ENCODE data around the gene SLC17A3. TPM values are rescaled to one million over a fixed set of nuclear protein-coding genes. Genes with fewer than 3 reads are reported as not detected.

Gene SLC17A3
- total RNA-seq, 1 donor = not detected

DNA sequence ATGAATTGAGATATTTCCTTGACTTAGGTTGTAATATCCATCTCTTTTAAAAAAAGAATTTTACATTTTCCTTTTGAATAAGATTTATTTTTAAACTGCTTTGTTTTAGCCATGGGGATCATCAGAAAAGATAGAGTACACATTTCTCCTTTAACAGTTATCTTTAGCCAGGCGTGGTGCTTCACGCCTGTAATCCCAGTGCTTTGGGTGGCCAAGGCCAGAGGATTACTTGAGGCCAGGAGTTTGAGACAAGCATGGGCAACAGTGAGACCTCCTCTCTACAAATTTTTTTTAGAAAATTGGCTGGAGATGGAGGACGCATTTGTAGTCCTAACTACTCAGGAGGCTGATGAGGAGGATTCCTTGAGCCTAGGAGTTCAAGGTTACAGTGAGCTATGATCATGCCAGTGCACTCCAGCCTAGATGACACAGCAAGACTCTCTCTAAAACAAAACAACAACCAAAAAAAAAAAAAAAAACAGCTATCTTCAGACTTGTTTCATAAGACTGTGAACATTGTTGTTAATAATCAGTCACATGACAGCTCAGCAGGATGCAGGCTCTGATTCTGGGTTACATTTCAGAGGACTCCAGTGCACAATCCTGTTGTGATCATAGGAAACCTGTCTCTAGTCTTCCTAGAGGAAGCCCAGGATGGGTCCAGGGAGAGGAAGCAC, 2.0 kb upstream of the SLC17A3 start:
- H3K4me2 ChIP-seq (ENCODE audit: insufficient read depth, low read length) = no peak overlapping the region
- H3K27me3 ChIP-seq (ENCODE audit: insufficient read depth, low read length) = no peaks in the 10 kb centered on the region
- H2AFZ ChIP-seq (ENCODE audit: low read length) = no peak overlapping the region
- DNase-seq (ENCODE audit: insufficient read length, low spot score, missing footprints) = no peak
- TF ChIP-seq CTCF (IDR thresholded peaks at IDR 0.05; ENCODE audit: extremely low read depth, low read depth, low read length) = no peak
- no peaks in the 10 kb centered on the region for H4K20me1 ChIP-seq (ENCODE audit: insufficient read depth, low read length)
- H3K36me3 ChIP-seq (ENCODE audit: insufficient read depth, low read length) = no peaks in the 10 kb centered on the region
- no peak overlapping the region for H3K4me3 ChIP-seq (ENCODE audit: insufficient read depth, low read length)
- no peak overlapping the region for H3K27ac ChIP-seq (ENCODE audit: low read depth, low read length)
- no peaks in the 10 kb centered on the region for H3K4me1 ChIP-seq (ENCODE audit: insufficient read depth, low read length)
- no peaks in the 10 kb centered on the region for H3K79me2 ChIP-seq (ENCODE audit: insufficient read depth, low read length)
- H3K9me3 ChIP-seq (ENCODE audit: low read depth, low read length) = no peaks in the 10 kb centered on the region

DNA sequence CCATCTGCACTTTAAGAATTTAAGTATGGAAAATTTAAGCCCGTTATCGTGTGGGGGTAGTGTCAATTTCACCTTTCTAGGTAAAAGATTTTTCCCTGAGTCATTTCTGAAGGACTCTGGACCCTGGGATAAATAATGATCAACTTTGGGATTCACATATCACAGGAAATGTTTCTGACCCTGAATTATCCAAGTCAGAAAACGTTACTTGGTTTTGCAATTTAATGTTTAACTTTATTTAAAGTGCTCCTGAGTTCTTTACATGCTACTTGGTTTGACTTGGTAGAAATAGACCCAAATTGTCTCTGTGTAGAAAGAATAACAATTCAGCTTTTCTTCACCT, 1.5 kb upstream of the SLC17A3 start:
- Histone ChIP-seq H3K4me2 (ENCODE audit: insufficient read depth, low read length) (no peak overlapping the region), H3K27ac (ENCODE audit: low read depth, low read length) (no peak overlapping the region), H4K20me1 (ENCODE audit: insufficient read depth, low read length) (no peaks in the 10 kb centered on the region), H3K79me2 (ENCODE audit: insufficient read depth, low read length) (no peaks in the 10 kb centered on the region), H3K4me3 (ENCODE audit: insufficient read depth, low read length) (no peak overlapping the region), H3K36me3 (ENCODE audit: insufficient read depth, low read length) (no peaks in the 10 kb centered on the region), H2AFZ (ENCODE audit: low read length) (no peak overlapping the region), H3K9me3 (ENCODE audit: low read depth, low read length) (no peaks in the 10 kb centered on the region), H3K4me1 (ENCODE audit: insufficient read depth, low read length) (no peaks in the 10 kb centered on the region), H3K27me3 (ENCODE audit: insufficient read depth, low read length) (no peaks in the 10 kb centered on the region)
- DNase-seq (ENCODE audit: insufficient read length, low spot score, missing footprints) = no peak
- TF ChIP-seq CTCF (IDR thresholded peaks at IDR 0.05; ENCODE audit: extremely low read depth, low read depth, low read length) = no peak

- Histone ChIP-seq H3K4me2 (ENCODE audit: insufficient read depth, low read length) (no peak overlapping the region), H3K27me3 (ENCODE audit: insufficient read depth, low read length) (no peaks in the 10 kb centered on the region), H3K9me3 (ENCODE audit: low read depth, low read length) (no peaks in the 10 kb centered on the region), H4K20me1 (ENCODE audit: insufficient read depth, low read length) (no peaks in the 10 kb centered on the region), H3K4me3 (ENCODE audit: insufficient read depth, low read length) (no peak overlapping the region), H3K27ac (ENCODE audit: low read depth, low read length) (no peak overlapping the region), H3K79me2 (ENCODE audit: insufficient read depth, low read length) (no peaks in the 10 kb centered on the region), H3K4me1 (ENCODE audit: insufficient read depth, low read length) (no peaks in the 10 kb centered on the region), H2AFZ (ENCODE audit: low read length) (no peak overlapping the region), H3K36me3 (ENCODE audit: insufficient read depth, low read length) (no peaks in the 10 kb centered on the region)
- no peak for DNase-seq (ENCODE audit: insufficient read length, low spot score, missing footprints)
- no peak for TF ChIP-seq CTCF (IDR thresholded peaks at IDR 0.05; ENCODE audit: extremely low read depth, low read depth, low read length)
Observed at GRCh38 chr6:25874822-25875562, 949 bp upstream of the SLC17A3 start.

DNA sequence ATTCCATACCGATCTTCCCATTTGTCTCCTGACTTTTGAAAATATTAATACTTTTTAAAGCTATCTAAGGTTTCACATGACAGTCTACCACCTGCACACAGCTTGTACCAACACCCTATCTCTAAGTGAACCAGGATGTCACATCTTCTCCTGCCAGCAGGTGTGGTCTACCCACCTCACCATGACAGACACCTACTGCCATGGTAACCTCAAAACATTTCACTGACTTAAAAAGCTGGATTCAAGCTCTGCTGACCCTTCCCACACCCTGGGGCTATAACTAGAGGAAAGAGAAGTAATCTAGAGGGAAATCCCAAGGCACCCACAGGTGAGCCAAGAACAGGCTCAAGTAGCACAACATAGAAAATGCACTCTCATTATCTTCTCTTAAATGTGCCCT, 1.2 kb downstream of the SLC17A3 start:
- no peaks in the 10 kb centered on the region for H3K79me2 ChIP-seq (ENCODE audit: insufficient read depth, low read length)
- peak; percentile 9 for DNase-seq (ENCODE audit: insufficient read length, low spot score, missing footprints)
- H3K36me3 ChIP-seq (ENCODE audit: insufficient read depth, low read length) = no peaks in the 10 kb centered on the region
- no peaks in the 10 kb centered on the region for H4K20me1 ChIP-seq (ENCODE audit: insufficient read depth, low read length)
- no peaks in the 10 kb centered on the region for H3K27me3 ChIP-seq (ENCODE audit: insufficient read depth, low read length)
- H3K4me2 ChIP-seq (ENCODE audit: insufficient read depth, low read length) = no peak overlapping the region
- H3K4me3 ChIP-seq (ENCODE audit: insufficient read depth, low read length) = no peak overlapping the region
- no peak for TF ChIP-seq CTCF (IDR thresholded peaks at IDR 0.05; ENCODE audit: extremely low read depth, low read depth, low read length)
- H3K4me1 ChIP-seq (ENCODE audit: insufficient read depth, low read length) = no peaks in the 10 kb centered on the region
- no peaks in the 10 kb centered on the region for H3K9me3 ChIP-seq (ENCODE audit: low read depth, low read length)
- H2AFZ ChIP-seq (ENCODE audit: low read length) = no peak overlapping the region
- H3K27ac ChIP-seq (ENCODE audit: low read depth, low read length) = no peak overlapping the region
